Nephron (organoid): ENCODE measurements around the gene DUOXA2.
"Not testable (repeated sequence)": the region's sequence is repeated elsewhere in the genome, so short reads cannot be mapped to it uniquely, and the experiment has no call there.

Source experiments
- H3K27ac Mint-ChIP-seq, 3 experiments: 2 replicates each; pipeline ENCODE4 v1.8.0; 2020; ENCODE audit warnings: mixed read lengths in 3 of 3, mild to moderate bottlenecking in 2 of 3, moderate library complexity in 1 of 3
- H3K27me3 Mint-ChIP-seq: 2 replicates; pipeline ENCODE4 v1.8.0; 2021; ENCODE audit warnings: low read depth, mild to moderate bottlenecking, moderate library complexity, mixed read lengths
- H3K36me3 Mint-ChIP-seq: 2 replicates; pipeline ENCODE4 v1.8.0; 2020; ENCODE audit warnings: low read depth, mixed read lengths
- H3K4me1 Mint-ChIP-seq: 2 replicates; pipeline ENCODE4 v1.8.0; 2020; ENCODE audit warnings: mixed read lengths
- H3K4me3 Mint-ChIP-seq, 3 experiments: 2 replicates each; pipeline ENCODE4 v1.8.0; 2020; ENCODE audit warnings: mild to moderate bottlenecking in 3 of 3, mixed read lengths in 3 of 3, moderate library complexity in 2 of 3
- H3K9me3 Mint-ChIP-seq: 2 replicates; pipeline ENCODE4 v1.8.0; 2020; ENCODE audit warnings: mixed read lengths
- CTCF ChIP-seq, 3 experiments: fragments of 200-600 bp; sonication (generic); IDR thresholded peaks; one replicate each; pipeline ENCODE4 v1.5.0; 2021; ENCODE audit warnings: antibody characterized with exemption in 3 of 3; ENCODE audit not compliant: unreplicated experiment in 3 of 3

The DUOXA2 gene

GRCh38 chr15:45114076-45114750 is at the start of gene DUOXA2, which contains the start of gene DUOX2:
Gene DUOXA2, plus strand, starts transcription at chr15:45114326. Its CDS starts 280 bp downstream, at chr15:45114606.
Gene DUOX2, minus strand, starts transcription at chr15:45114172. Its CDS starts 761 bp downstream, at chr15:45113411.
- Mint-ChIP-seq H3K4me1 (peaks cover 11% of the 10 kb centered on the region), H3K27ac (no peak within 1 kb of the TSS), H3K4me3 (peak within 1 kb of the TSS; percentile 34 to 44 (median 42)), H3K9me3 (no peaks in the 10 kb centered on the region), H3K36me3 (no peaks in the 10 kb centered on the region), H3K27me3 (peaks cover 85% of the 10 kb centered on the region)
- no peak for TF ChIP-seq CTCF (IDR thresholded peaks at IDR 0.05; ENCODE audit: unreplicated experiment in 3 of 3)

- H3K36me3 Mint-ChIP-seq, result peaks cover 36% of the 10 kb centered on the region
- H3K4me3 Mint-ChIP-seq, result no peak overlapping the region
- TF ChIP-seq CTCF (IDR thresholded peaks at IDR 0.05; ENCODE audit: unreplicated experiment in 3 of 3), result no peak
- H3K27me3 Mint-ChIP-seq, result no peaks in the 10 kb centered on the region
- H3K27ac Mint-ChIP-seq, result no peak overlapping the region
- H3K9me3 Mint-ChIP-seq, result no peaks in the 10 kb centered on the region
- no peaks in the 10 kb centered on the region for H3K4me1 Mint-ChIP-seq
Observed at GRCh38 chr15:45064386-45064785, 49.7 kb upstream of the DUOXA2 start.

GRCh38 chr15:45069942-45070360 is 44.2 kb upstream of the DUOXA2 start:
- H3K27me3 Mint-ChIP-seq, H3K27ac Mint-ChIP-seq, H3K9me3 Mint-ChIP-seq, H3K4me1 Mint-ChIP-seq, H3K4me3 Mint-ChIP-seq: not testable (repeated sequence)
- peaks cover 23% of the 10 kb centered on the region for H3K36me3 Mint-ChIP-seq

GRCh38 chr15:45073602-45074001 is 40.5 kb upstream of the DUOXA2 start:
- H3K36me3 Mint-ChIP-seq, H3K9me3 Mint-ChIP-seq, H3K4me3 Mint-ChIP-seq, H3K4me1 Mint-ChIP-seq, H3K27ac Mint-ChIP-seq, H3K27me3 Mint-ChIP-seq: not testable (repeated sequence)

- not testable (repeated sequence) for H3K27me3 Mint-ChIP-seq, H3K9me3 Mint-ChIP-seq, H3K27ac Mint-ChIP-seq, H3K4me1 Mint-ChIP-seq, H3K4me3 Mint-ChIP-seq, H3K36me3 Mint-ChIP-seq
Observed at GRCh38 chr15:45075440-45076320, 38.4 kb upstream of the DUOXA2 start.

- H3K4me1 Mint-ChIP-seq, H3K36me3 Mint-ChIP-seq, H3K27me3 Mint-ChIP-seq, H3K4me3 Mint-ChIP-seq, H3K27ac Mint-ChIP-seq, H3K9me3 Mint-ChIP-seq: not testable (repeated sequence)
Observed at GRCh38 chr15:45077391-45077790, 36.7 kb upstream of the DUOXA2 start.

- not testable (repeated sequence) for H3K9me3 Mint-ChIP-seq, H3K4me3 Mint-ChIP-seq, H3K4me1 Mint-ChIP-seq, H3K36me3 Mint-ChIP-seq, H3K27ac Mint-ChIP-seq
- H3K27me3 Mint-ChIP-seq, result peaks cover 14% of the 10 kb centered on the region
Observed at GRCh38 chr15:45079201-45079600, 34.9 kb upstream of the DUOXA2 start.

GRCh38 chr15:45079628-45080246 is 34.4 kb upstream of the DUOXA2 start:
- peaks cover 19% of the 10 kb centered on the region for H3K27me3 Mint-ChIP-seq
- not testable (repeated sequence) for H3K4me3 Mint-ChIP-seq, H3K4me1 Mint-ChIP-seq, H3K27ac Mint-ChIP-seq, H3K9me3 Mint-ChIP-seq, H3K36me3 Mint-ChIP-seq

GRCh38 chr15:45080593-45080992 is 33.5 kb upstream of the DUOXA2 start:
- not testable (repeated sequence) for H3K9me3 Mint-ChIP-seq, H3K4me3 Mint-ChIP-seq, H3K4me1 Mint-ChIP-seq, H3K27ac Mint-ChIP-seq, H3K36me3 Mint-ChIP-seq
- peaks cover 19% of the 10 kb centered on the region for H3K27me3 Mint-ChIP-seq

GRCh38 chr15:45082412-45082811 is 31.7 kb upstream of the DUOXA2 start:
- not testable (repeated sequence) for H3K4me3 Mint-ChIP-seq, H3K9me3 Mint-ChIP-seq, H3K27ac Mint-ChIP-seq, H3K36me3 Mint-ChIP-seq, H3K4me1 Mint-ChIP-seq
- peaks cover 19% of the 10 kb centered on the region for H3K27me3 Mint-ChIP-seq
